DMS79 treated with DMSO at 0.1 percent for 48 hours (cell line): ENCODE results near the gene GPR17.

Source experiments
- DNase-seq: peaks from one replicate; lab custom pipeline; 2025; lab: John Stamatoyannopoulos, UW

GPR17 gene

DNA sequence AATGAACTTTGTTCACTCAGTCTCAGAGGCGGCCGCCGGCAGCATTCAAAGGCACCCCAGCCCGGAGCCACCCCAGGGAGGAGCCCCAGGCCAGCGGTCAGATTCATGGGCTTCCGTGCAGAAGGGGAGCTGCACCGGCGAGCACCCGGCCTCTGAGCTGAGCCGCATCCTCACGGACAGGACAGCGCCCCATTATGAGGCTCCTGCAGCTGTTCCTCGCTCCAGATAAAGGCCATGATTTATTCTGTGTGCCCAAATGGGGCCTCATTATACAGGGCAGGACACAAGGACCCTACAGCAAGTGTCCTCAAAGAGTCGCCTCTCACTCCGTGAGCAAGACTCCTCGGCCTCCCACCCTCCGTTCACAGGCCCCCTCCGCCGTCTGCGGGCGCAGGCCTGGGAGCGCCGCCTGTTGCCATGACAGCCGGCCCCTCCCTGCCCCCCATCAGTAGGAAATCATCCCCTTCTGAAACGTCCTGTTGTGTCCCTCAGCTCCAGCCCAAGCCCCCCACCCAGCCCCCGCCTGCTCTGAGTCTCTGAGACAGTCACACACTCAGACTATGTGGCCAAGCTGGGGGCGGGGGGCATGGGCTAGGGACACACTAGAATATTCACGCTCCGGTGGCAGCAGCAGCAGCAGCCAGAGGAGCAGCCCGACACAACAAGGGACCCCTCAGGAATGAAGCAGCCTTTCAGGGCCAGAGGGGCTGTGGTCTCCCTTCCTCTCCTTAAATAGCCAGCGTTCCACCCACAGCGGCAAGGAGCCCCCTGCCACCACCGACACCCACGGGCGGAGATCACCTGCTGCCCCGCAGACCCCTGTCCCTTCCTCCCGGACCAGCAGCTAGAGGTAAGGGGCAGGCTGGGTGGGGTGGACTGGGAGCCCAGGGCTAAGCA lies at the start of gene GPR17:
Gene GPR17 (plus strand): TSS at position 759 of the 897 bp plus-strand sequence. CDS start 4,583 bp downstream, outside the sequence.
- no peak for DNase-seq

DNA sequence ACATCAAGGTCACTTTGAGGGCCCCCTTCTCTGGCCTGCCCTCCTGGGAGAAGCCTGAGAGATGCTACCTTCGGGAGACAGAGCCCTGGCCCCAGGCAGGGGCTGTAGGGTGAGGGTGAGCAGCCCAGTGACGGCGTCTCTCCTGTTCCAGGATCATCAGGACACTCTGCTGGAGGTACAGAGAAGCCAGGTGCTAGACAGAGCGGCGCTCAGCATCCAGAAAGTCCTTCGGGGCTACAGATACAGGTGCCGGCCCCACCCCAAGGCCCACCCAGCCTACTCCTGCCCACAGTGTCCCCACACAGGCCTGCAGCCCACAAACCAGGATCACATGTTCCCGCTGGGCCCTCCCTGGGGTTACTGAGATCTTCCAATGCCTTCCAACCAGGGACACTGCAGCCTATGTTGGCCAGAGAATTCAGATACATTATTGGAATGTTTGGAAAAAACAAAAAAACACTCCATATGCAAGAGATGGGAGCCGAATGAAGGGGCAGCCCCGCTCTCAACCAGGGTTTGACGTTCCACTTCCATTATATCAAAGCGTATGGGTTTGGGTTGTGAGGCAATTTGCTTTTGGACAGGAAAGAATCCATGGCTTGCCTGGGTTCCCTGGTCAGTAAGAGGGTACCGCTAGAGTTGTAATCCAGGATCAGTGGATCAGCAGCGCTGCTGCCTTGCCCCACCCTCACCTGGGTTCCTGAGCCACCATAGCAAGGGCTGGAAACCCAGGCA lies 49.5 kb upstream of the GPR17 start:
- DNase-seq = no peak

- DNase-seq = no peak
These were observed 48.6 kb upstream of the GPR17 start for GRCh38 chr2:127597046-127597983.

DNA sequence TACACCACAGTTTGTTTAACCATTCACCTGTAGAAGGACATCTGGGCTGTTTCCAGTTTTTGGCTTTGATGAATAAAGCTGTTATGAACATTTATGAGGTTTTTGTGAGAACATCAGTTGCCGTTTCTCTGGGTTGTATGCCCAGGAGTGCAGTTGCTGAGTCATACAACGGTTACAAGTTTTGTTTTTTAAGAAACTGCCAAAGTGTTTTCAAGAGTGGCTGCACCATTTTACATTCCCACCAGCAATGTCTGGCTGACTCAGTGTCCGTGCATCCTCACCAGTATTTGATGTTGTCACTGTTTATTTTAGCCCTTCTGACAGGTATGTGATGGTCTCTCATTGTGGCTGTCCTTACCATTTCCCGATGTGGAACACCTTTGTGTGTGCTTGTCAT lies 48.0 kb upstream of the GPR17 start:
- no peak for DNase-seq

DNA sequence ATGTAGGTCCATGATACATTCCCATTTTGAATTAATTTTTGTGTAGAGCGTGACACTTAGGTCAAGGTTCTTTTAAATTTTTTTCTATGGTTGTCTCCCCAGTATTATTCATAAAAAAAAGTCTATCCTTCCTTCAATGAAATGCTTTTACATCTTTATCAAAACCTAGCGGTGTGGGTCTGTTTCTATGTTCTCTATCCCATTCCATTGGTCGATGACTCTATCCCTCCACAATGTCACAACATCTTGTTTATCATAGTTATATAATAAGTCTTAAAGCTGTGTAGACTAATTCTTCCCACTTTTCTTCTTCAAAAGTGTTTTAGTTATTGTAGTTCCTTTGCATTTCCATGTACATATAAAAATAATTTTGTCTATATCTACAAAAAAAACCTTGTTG lies 47.2 kb upstream of the GPR17 start:
- DNase-seq = no peak

DNA sequence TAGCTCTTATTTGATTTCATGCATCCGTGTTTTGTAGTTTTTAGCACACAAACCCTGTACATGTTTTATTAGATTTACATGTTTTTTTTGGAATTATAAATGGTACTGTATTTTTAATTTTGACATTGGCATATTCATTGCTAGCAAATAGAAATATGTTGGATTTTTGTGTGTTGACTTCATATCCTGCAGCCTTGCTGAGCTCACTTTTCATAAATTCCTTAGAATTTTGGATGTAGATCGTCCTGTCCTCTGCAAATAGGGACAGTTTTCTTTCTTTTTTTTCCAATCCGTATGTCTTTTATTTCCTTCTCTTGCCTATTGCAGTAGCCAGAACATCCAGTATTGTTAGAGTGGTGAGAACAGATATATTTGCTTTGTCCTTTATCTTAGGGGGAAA lies 46.7 kb upstream of the GPR17 start:
- no peak for DNase-seq

- no peak for DNase-seq
These were observed 41.0 kb upstream of the GPR17 start for GRCh38 chr2:127604986-127605385.

- no peak for DNase-seq
These were observed 40.2 kb upstream of the GPR17 start for GRCh38 chr2:127605691-127606263.

GRCh38 chr2:127606625-127607398 lies 39.1 kb upstream of the GPR17 start:
- DNase-seq = no peak

GRCh38 chr2:127607399-127607908 lies 38.5 kb upstream of the GPR17 start:
- no peak for DNase-seq

GRCh38 chr2:127608061-127609030 lies 37.6 kb upstream of the GPR17 start:
- DNase-seq = no peak

DNA sequence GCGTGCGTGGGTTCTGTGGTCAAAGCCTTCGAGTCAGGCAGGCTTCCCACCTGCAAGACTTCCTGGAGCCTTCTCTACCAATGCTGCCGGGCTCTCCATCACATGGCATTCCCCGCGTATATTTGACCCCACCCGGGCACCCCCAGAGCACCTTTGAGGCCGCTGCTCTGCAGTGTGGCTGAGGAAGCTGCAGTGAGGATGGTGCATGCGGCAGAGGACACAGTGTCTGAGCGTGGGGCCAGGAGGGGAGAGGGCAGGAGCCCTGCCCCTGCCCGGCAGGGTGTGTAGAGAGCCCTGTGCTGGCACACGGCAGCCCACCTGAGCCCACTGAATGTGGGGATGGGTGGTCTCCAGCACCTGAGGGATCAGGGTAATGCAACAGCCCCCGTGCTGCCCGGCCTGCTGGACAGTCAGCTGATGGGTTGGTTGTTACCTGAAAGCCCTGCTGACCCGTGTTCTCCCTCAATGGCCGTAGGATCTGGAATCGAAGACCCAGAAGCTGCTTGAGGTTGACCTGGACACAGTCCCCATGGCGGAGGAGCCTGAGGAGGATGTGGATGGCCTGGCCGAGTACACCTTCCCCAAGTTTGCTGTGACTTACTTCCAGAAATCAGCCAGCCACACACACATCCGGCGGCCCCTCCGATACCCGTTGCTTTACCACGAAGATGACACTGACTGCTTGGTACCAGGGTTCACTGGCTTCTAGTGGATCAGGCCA lies 36.8 kb upstream of the GPR17 start:
- no peak for DNase-seq

GRCh38 chr2:127609818-127610217 lies 36.1 kb upstream of the GPR17 start:
- no peak for DNase-seq

DNA sequence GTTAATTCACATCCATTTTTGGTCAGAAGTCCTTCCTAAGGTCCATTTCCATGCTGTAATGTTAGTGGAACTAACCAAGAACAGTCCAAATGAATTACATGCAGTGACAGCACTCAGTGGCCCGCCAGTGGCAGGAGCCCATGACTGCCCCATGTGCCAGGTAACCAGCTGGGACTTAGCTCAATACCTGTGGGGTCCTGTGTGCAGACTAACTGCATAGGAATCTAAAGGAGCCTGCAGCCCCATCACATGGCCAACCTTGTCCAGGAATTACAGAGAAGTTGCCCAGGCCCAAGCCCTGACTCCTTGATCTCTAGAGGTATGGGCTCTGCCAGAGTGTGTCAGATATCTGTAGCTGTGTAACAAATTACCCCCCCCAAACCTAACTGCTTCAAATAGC lies 35.4 kb upstream of the GPR17 start:
- no peak for DNase-seq

- no peak for DNase-seq
These were observed 34.7 kb upstream of the GPR17 start for GRCh38 chr2:127611076-127611925.

- DNase-seq = no peak
These were observed 33.7 kb upstream of the GPR17 start for GRCh38 chr2:127612111-127612822.

DNA sequence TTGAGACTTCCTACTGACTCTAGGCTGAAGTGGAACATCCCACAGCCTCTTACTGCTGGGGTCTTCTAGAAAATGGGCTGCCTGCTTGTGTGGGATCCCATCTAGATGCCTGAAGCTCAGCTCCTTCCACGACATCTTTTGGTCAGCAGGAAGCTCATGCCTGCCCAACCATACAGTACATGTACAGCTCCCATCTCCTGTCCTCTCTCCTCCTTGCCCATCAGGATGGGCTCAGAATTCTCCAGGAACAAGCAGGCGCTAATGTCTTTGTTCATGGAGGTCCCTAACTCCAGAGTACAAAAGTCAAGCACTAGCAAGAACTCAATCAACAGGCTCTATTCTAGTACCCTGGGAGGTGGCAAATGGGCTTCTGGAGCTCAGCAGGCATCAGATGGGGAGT lies 31.7 kb upstream of the GPR17 start:
- DNase-seq = no peak
